HepG2 (cell line): ENCODE data around the gene MIA2. TPM values are rescaled to one million over a fixed set of nuclear protein-coding genes. Genes with fewer than 3 reads are reported as not detected.

Source experiments
- ATF3 ChIP-seq: sonication (generic); formaldehyde crosslinking; IDR thresholded peaks from 2 replicates; pipeline ENCODE4 v1.4.0; 2020; ENCODE audit warnings: missing genetic modification reagents
- KLF16 ChIP-seq, 2 experiments: sonication (generic) in 1 of 2; formaldehyde crosslinking in 1 of 2; IDR thresholded peaks; 2 replicates each; pipeline versions ENCODE4 v1.6.1 to v1.8.0; 2016 to 2023; ENCODE audit warnings: missing genetic modification reagents in 2 of 2, missing compliant biosample characterization in 1 of 2
- MATR3 ChIP-seq: sonication (generic); formaldehyde crosslinking; IDR thresholded peaks from 2 replicates; pipeline ENCODE4 v1.4.0; 2020; ENCODE audit warnings: missing genetic modification reagents
- NR1H2 ChIP-seq: sonication (generic); formaldehyde crosslinking; IDR thresholded peaks from 2 replicates; pipeline ENCODE4 v1.8.1; 2022; ENCODE audit warnings: low read depth, missing genetic modification reagents, borderline replicate concordance
- RORA ChIP-seq: sonication (generic); formaldehyde crosslinking; IDR thresholded peaks from 2 replicates; pipeline ENCODE4 v1.5.0; 2020; ENCODE audit warnings: mild to moderate bottlenecking, missing genetic modification reagents, moderate library complexity
- SAFB2 ChIP-seq: sonication (generic); formaldehyde crosslinking; IDR thresholded peaks from 2 replicates; pipeline ENCODE4 v1.5.1; 2020; ENCODE audit warnings: missing genetic modification reagents, low read depth, mild to moderate bottlenecking, borderline replicate concordance
- SP4 ChIP-seq: sonication (generic); formaldehyde crosslinking; IDR thresholded peaks from 2 replicates; pipeline ENCODE4 v1.8.1; 2023; ENCODE audit warnings: mild to moderate bottlenecking, missing genetic modification reagents
- THAP7 ChIP-seq: sonication (generic); formaldehyde crosslinking; IDR thresholded peaks from 2 replicates; pipeline ENCODE4 v1.8.1; 2023; ENCODE audit warnings: mild to moderate bottlenecking, missing genetic modification reagents
- TIGD3 ChIP-seq: sonication (generic); formaldehyde crosslinking; IDR thresholded peaks from 2 replicates; pipeline ENCODE4 v1.5.1; 2020; ENCODE audit warnings: mild to moderate bottlenecking, missing genetic modification reagents, borderline replicate concordance
- TRIM22 ChIP-seq: fragments of 450-650 bp; IDR thresholded peaks from 2 replicates; pipeline ENCODE4 v1.6.1; 2017
- ZBTB40 ChIP-seq, 2 experiments: fragments of 450-650 bp in 1 of 2; sonication (generic) in 1 of 2; formaldehyde crosslinking in 1 of 2; IDR thresholded peaks; 2 replicates each; pipeline versions ENCODE4 v1.6.1 to v1.8.0; 2016 to 2022; ENCODE audit warnings: antibody characterized with exemption in 1 of 2, mild to moderate bottlenecking in 1 of 2, missing genetic modification reagents in 1 of 2
- ZNF33A ChIP-seq: sonication (generic); formaldehyde crosslinking; IDR thresholded peaks from 2 replicates; pipeline ENCODE4 v1.5.1; 2020; ENCODE audit warnings: missing genetic modification reagents, mild to moderate bottlenecking, moderate library complexity, borderline replicate concordance
- ZNF382 ChIP-seq: sonication (generic); formaldehyde crosslinking; IDR thresholded peaks from 2 replicates; pipeline ENCODE4 v1.5.0; 2020; ENCODE audit warnings: missing genetic modification reagents, mild to moderate bottlenecking, borderline replicate concordance
- ZNF777 ChIP-seq: sonication (generic); formaldehyde crosslinking; IDR thresholded peaks from 2 replicates; pipeline ENCODE4 v1.4.0; 2020; ENCODE audit warnings: missing genetic modification reagents
- ZNF816 ChIP-seq: sonication (generic); formaldehyde crosslinking; IDR thresholded peaks from 2 replicates; pipeline ENCODE4 v1.8.0; 2022; ENCODE audit warnings: missing genetic modification reagents, mild to moderate bottlenecking, borderline replicate concordance
- polyA plus RNA-seq, 8 experiments: library from polyadenylated mRNA; depleted of rRNA in 3 of 8; stranded (reverse) in 7 of 8; unstranded in 1 of 8; fragments of >200 nt; fragmentation: Illumina TruSeq in 4 of 8; extraction: Trizol in 4 of 8; gene quantifications; 2 replicates each; pipeline versions ENCODE4 v1.2.1 to v1.2.3, GENCODE V29; 2011 to 2016; ENCODE audit warnings: low read depth in 4 of 8, missing spikeins in 1 of 8, mixed read lengths in 1 of 8; ENCODE audit not compliant: insufficient read depth in 1 of 8
- total RNA-seq, 5 experiments: library from RNA; depleted of rRNA; stranded (reverse); fragments of >200 nt; fragmentation: Illumina TruSeq; extraction: Trizol; gene quantifications; 2 replicates each; pipeline ENCODE4 v1.2.3, GENCODE V29; 2016; ENCODE audit warnings: low read depth in 1 of 5

Gene MIA2
- total and polyA plus RNA-seq, 2 of the 13 experiments (the other 11 are each of a cell fraction or from before 2014, with no cell fraction given): 134 to 158 TPM

GRCh38 chr14:39266871-39267607 is 33.3 kb downstream of the MIA2 start (continued):
- TF ChIP-seq TIGD3 (CRISPR knock-in tag) (no peak), ZNF382 (CRISPR knock-in tag) (no peak), KLF16 (CRISPR knock-in tag; IDR thresholded peaks at IDR 0.05) (peak; percentile 17 to 72; a peak in 3 of 4 replicates), ATF3 (CRISPR knock-in tag) (no peak; the same call in none of the 2 replicates), ZNF33A (CRISPR knock-in tag) (no peak; the same call in 1 of the 2 replicates), ZNF816 (CRISPR knock-in tag) (peak; percentile 72), NR1H2 (CRISPR knock-in tag) (peak; percentile 94; the same call in 1 of the 2 replicates), MATR3 (CRISPR knock-in tag) (0 out of 2 replicates have a peak, but pooled peaks have one; percentile 79), SAFB2 (CRISPR knock-in tag) (peak; percentile 96), TRIM22 (no peak), SP4 (CRISPR knock-in tag) (peak; percentile 67; the same call in 1 of the 2 replicates), ZNF777 (CRISPR knock-in tag) (no peak; the same call in 1 of the 2 replicates), RORA (CRISPR knock-in tag) (no peak; the same call in 1 of the 2 replicates), THAP7 (CRISPR knock-in tag) (peak; percentile 90), ZBTB40 (IDR thresholded peaks at IDR 0.05) (no peak), ZBTB40 (CRISPR knock-in tag; IDR thresholded peaks at IDR 0.05) (no peak; the same call in 1 of the 2 replicates)
